ENCODE results near the gene FBXL7.

The FBXL7 gene

GRCh38 chr5:15499528-15500324, at the start of gene FBXL7:
Gene FBXL7, plus strand, starts transcription at chr5:15500180.
- DNase-seq (ENCODE audit: low read depth in 1 of 2, low spot score in 1 of 2): no peak

- no peak for DNase-seq (ENCODE audit: low read depth in 1 of 2, low spot score in 1 of 2)
These were observed 49.5 kb upstream of the FBXL7 start for GRCh38 chr5:15450473-15450872.

- DNase-seq (ENCODE audit: low read depth in 1 of 2, low spot score in 1 of 2): no peak
These were observed 49.0 kb upstream of the FBXL7 start for GRCh38 chr5:15450949-15451348.

- no peak for DNase-seq (ENCODE audit: low read depth in 1 of 2, low spot score in 1 of 2)
These were observed 48.0 kb upstream of the FBXL7 start for GRCh38 chr5:15452030-15452429.

- DNase-seq (ENCODE audit: low read depth in 1 of 2, low spot score in 1 of 2): no peak
These were observed 47.2 kb upstream of the FBXL7 start for GRCh38 chr5:15452781-15453180.

GRCh38 chr5:15459200-15459599, 40.8 kb upstream of the FBXL7 start:
- no peak for DNase-seq (ENCODE audit: low read depth in 1 of 2, low spot score in 1 of 2)

GRCh38 chr5:15463231-15463980, 36.6 kb upstream of the FBXL7 start:
- no peak for DNase-seq (ENCODE audit: low read depth in 1 of 2, low spot score in 1 of 2)

- no peak for DNase-seq (ENCODE audit: low read depth in 1 of 2, low spot score in 1 of 2)
These were observed 27.9 kb upstream of the FBXL7 start for GRCh38 chr5:15472116-15472515.

- no peak for DNase-seq (ENCODE audit: low read depth in 1 of 2, low spot score in 1 of 2)
These were observed 25.7 kb upstream of the FBXL7 start for GRCh38 chr5:15474143-15474719.

GRCh38 chr5:15475367-15475766, 24.6 kb upstream of the FBXL7 start:
- no peak for DNase-seq (ENCODE audit: low read depth in 1 of 2, low spot score in 1 of 2)

- DNase-seq (ENCODE audit: low read depth in 1 of 2, low spot score in 1 of 2): no peak
These were observed 23.0 kb upstream of the FBXL7 start for GRCh38 chr5:15476977-15477376.

- DNase-seq (ENCODE audit: low read depth in 1 of 2, low spot score in 1 of 2): no peak
These were observed 19.5 kb upstream of the FBXL7 start for GRCh38 chr5:15480436-15480835.

GRCh38 chr5:15483351-15484097, 16.5 kb upstream of the FBXL7 start:
- no peak for DNase-seq (ENCODE audit: low read depth in 1 of 2, low spot score in 1 of 2)

GRCh38 chr5:15487228-15487627, 12.8 kb upstream of the FBXL7 start:
- no peak for DNase-seq (ENCODE audit: low read depth in 1 of 2, low spot score in 1 of 2)

- no peak for DNase-seq (ENCODE audit: low read depth in 1 of 2, low spot score in 1 of 2)
These were observed 10.3 kb upstream of the FBXL7 start for GRCh38 chr5:15489571-15490235.

GRCh38 chr5:15492545-15492944, 7.4 kb upstream of the FBXL7 start:
- no peak for DNase-seq (ENCODE audit: low read depth in 1 of 2, low spot score in 1 of 2)

GRCh38 chr5:15493501-15493900, 6.5 kb upstream of the FBXL7 start:
- no peak for DNase-seq (ENCODE audit: low read depth in 1 of 2, low spot score in 1 of 2)

GRCh38 chr5:15495026-15495425, 5.0 kb upstream of the FBXL7 start:
- no peak for DNase-seq (ENCODE audit: low read depth in 1 of 2, low spot score in 1 of 2)

GRCh38 chr5:15496886-15497285, 3.1 kb upstream of the FBXL7 start:
- no peak for DNase-seq (ENCODE audit: low read depth in 1 of 2, low spot score in 1 of 2)

- DNase-seq (ENCODE audit: low read depth in 1 of 2, low spot score in 1 of 2): no peak
These were observed 483 bp downstream of the FBXL7 start for GRCh38 chr5:15500325-15501001.
